Endometrial microvascular endothelial cells (primary cell): ENCODE measurements around the gene PSMD13. TPM values are rescaled to one million over a fixed set of nuclear protein-coding genes. Genes with fewer than 3 reads are reported as not detected.

ENCODE experiments used
- in situ Hi-C: cut with HindIII; loops from 2 replicates; pipeline ENCODE4 v1.10.0; 2017; ENCODE audit warnings: low sequenced_read_pairs, low pct_unique_long_range_greater_than_20kb; ENCODE audit errors: inconsistent ontology term
- total RNA-seq: library from RNA; depleted of rRNA; stranded (reverse); fragments of >200 nt; gene quantifications from one replicate; pipeline ENCODE4 v1.2.3, GENCODE V29; 2015; ENCODE audit errors: inconsistent ontology term

PSMD13 gene
- total RNA-seq, 1 donor from 2014 or later, result 204 TPM

- in situ Hi-C loops, result no loop called here
Observed at GRCh38 chr11:291281-292210, 54.8 kb downstream of the PSMD13 start.

GRCh38 chr11:292211-293121 lies 55.7 kb downstream of the PSMD13 start:
- in situ Hi-C loops, result no loop called here

- in situ Hi-C loops, result no loop called here
Observed at GRCh38 chr11:293271-293851, 56.6 kb downstream of the PSMD13 start.

GRCh38 chr11:293852-294661 lies 57.3 kb downstream of the PSMD13 start:
- in situ Hi-C loops, result no loop called here

GRCh38 chr11:294780-295179 lies 58.0 kb downstream of the PSMD13 start:
- in situ Hi-C loops, result no loop called here

- in situ Hi-C loops, result no loop called here
Observed at GRCh38 chr11:295351-296170, 58.8 kb downstream of the PSMD13 start.

- in situ Hi-C loops, result no loop called here
Observed at GRCh38 chr11:296171-297050, 59.6 kb downstream of the PSMD13 start.

GRCh38 chr11:297051-297585 lies 60.3 kb downstream of the PSMD13 start:
- in situ Hi-C loops, result no loop called here

- in situ Hi-C loops, result no loop called here
Observed at GRCh38 chr11:297586-298405, 61.0 kb downstream of the PSMD13 start.

GRCh38 chr11:298406-299065 lies 61.8 kb downstream of the PSMD13 start:
- in situ Hi-C loops, result no loop called here

- in situ Hi-C loops, result no loop called here
Observed at GRCh38 chr11:299081-299891, 62.5 kb downstream of the PSMD13 start, which contains the start of gene IFITM5. Gene IFITM5, minus strand, starts transcription at chr11:299526. Its CDS starts 36 bp downstream, at chr11:299490.

GRCh38 chr11:299951-300735 lies 63.4 kb downstream of the PSMD13 start:
- in situ Hi-C loops, result no loop called here
